ENCODE results near the gene SLC24A5. TPM values are rescaled to one million over a fixed set of nuclear protein-coding genes. Genes with fewer than 3 reads are reported as not detected.

The SLC24A5 gene
- total and polyA plus RNA-seq, 10 of the 15 experiments (the other 5 are each of a cell fraction or from before 2014, with no cell fraction given) = not detected

DNA sequence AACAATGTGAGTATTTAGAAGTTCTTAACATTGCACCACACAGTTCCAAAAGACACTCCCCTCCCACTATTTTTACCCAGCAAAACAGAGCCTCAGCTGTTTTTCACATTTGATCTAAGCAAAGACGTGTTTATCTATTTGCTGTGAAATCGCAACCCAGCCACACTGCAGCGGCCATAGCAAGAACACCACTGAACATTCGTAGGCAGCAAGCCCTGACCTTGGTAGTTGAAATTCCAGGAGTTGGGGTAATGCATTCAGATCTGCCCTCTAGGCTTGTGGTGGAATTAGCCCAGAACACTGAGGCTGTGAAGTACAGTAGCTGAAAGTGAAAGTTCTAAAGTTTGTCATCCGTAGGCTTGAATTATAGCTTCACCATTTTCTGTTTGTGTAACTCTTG lies 17.1 kb upstream of the SLC24A5 start:
- Histone ChIP-seq H3K4me1 (ENCODE audit: control insufficient read depth, insufficient read depth, low read length) (no peaks in the 10 kb centered on the region), H3K4me2 (ENCODE audit: control insufficient read depth, insufficient read depth) (no peak overlapping the region), H3K4me3 (no peak overlapping the region), H3K36me3 (ENCODE audit: control insufficient read depth in 2 of 2, insufficient read depth in 2 of 2, low read length in 1 of 2) (no peaks in the 10 kb centered on the region), H3K9ac (ENCODE audit: control insufficient read depth, insufficient read depth, low read length) (no peak overlapping the region), H3K27me3 (replicated peaks in 1 of 2; ENCODE audit: control insufficient read depth in 2 of 2, insufficient read depth in 2 of 2, low read length in 1 of 2) (no peaks in the 10 kb centered on the region), H2AFZ (ENCODE audit: control insufficient read depth, low read depth, low read length) (no peak overlapping the region), H4K20me1 (ENCODE audit: control insufficient read depth, insufficient read depth) (no peaks in the 10 kb centered on the region), H3K79me2 (ENCODE audit: control insufficient read depth, insufficient read depth, low read length) (no peaks in the 10 kb centered on the region), H3K9me3 (replicated peaks; ENCODE audit: control insufficient read depth, insufficient read depth, low read length) (no peaks in the 10 kb centered on the region), H3K27ac (ENCODE audit: control insufficient read depth, insufficient read depth) (no peak overlapping the region)
- ChIA-PET CTCF (no interaction called here), POLR2A (no interaction called here), RAD21 (ENCODE audit: unreplicated experiment) (no interaction called here), SMC1A (ENCODE audit: uncharacterized antibody, unreplicated experiment) (no interaction called here)
- intact Hi-C loops (cut with micrococcal nuclease; ENCODE audit: unreplicated experiment) (no loop called here), in situ Hi-C loops (cut with MboI) (no loop called here)
- no peak for DNase-seq (ENCODE audit: low read depth, low spot score)
- no peak for FAIRE-seq
- no TSS peak for BruUV-seq (replicated peaks)
- no peak for ATAC-seq
- 77% methylated on average over 5 of the region's 5 CpGs for WGBS (ENCODE audit: insufficient coverage, insufficient replicate concordance, low lambda C conversion rate, missing lambda C conversion rate)
- TF ChIP-seq ZBED1 (IDR thresholded peaks at IDR 0.05; ENCODE audit: borderline replicate concordance) (no peak), RUNX3 (IDR thresholded peaks at IDR 0.05; ENCODE audit: low read length) (no peak), CREM (IDR thresholded peaks at IDR 0.05; ENCODE audit: low read depth) (no peak), SPI1 (IDR thresholded peaks at IDR 0.05; ENCODE audit: borderline replicate concordance, insufficient read depth, low read depth, low read length) (no peak), MTA3 (IDR thresholded peaks at IDR 0.05; ENCODE audit: borderline replicate concordance, low read length) (no peak), BHLHE40 (IDR thresholded peaks at IDR 0.05; ENCODE audit: borderline replicate concordance in 1 of 2, low read depth in 2 of 2, low read length in 1 of 2) (no peak), ZSCAN29 (IDR thresholded peaks at IDR 0.05) (no peak), PAX8 (IDR thresholded peaks at IDR 0.05) (no peak), POU2F2 (IDR thresholded peaks at IDR 0.05; ENCODE audit: borderline replicate concordance, low read depth, low read length) (no peak), SUPT20H (IDR thresholded peaks at IDR 0.05; ENCODE audit: borderline replicate concordance, control insufficient read depth, low read depth, low read length) (no peak), EED (IDR thresholded peaks at IDR 0.05; ENCODE audit: low read depth) (no peak), PAX5 (IDR thresholded peaks at IDR 0.05; ENCODE audit: borderline replicate concordance, low read depth, low read length) (no peak)
- TF ChIP-seq, protein P1, sequence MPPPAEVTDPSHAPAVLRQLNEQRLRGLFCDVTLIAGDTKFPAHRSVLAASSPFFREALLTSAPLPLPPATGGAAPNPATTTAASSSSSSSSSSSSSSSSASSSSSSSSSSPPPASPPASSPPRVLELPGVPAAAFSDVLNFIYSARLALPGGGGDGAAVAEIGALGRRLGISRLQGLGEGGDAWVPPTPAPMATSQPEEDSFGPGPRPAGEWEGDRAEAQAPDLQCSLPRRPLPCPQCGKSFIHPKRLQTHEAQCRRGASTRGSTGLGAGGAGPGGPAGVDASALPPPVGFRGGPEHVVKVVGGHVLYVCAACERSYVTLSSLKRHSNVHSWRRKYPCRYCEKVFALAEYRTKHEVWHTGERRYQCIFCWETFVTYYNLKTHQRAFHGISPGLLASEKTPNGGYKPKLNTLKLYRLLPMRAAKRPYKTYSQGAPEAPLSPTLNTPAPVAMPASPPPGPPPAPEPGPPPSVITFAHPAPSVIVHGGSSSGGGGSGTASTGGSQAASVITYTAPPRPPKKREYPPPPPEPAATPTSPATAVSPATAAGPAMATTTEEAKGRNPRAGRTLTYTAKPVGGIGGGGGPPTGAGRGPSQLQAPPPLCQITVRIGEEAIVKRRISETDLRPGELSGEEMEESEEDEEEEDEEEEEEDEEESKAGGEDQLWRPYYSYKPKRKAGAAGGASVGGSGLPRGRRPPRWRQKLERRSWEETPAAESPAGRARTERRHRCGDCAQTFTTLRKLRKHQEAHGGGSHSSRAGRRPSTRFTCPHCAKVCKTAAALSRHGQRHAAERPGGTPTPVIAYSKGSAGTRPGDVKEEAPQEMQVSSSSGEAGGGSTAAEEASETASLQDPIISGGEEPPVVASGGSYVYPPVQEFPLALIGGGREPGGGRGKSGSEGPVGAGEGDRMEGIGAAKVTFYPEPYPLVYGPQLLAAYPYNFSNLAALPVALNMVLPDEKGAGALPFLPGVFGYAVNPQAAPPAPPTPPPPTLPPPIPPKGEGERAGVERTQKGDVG (CRISPR knock-in tag; IDR thresholded peaks at IDR 0.05) = no peak
- TF ChIP-seq, protein P2, sequence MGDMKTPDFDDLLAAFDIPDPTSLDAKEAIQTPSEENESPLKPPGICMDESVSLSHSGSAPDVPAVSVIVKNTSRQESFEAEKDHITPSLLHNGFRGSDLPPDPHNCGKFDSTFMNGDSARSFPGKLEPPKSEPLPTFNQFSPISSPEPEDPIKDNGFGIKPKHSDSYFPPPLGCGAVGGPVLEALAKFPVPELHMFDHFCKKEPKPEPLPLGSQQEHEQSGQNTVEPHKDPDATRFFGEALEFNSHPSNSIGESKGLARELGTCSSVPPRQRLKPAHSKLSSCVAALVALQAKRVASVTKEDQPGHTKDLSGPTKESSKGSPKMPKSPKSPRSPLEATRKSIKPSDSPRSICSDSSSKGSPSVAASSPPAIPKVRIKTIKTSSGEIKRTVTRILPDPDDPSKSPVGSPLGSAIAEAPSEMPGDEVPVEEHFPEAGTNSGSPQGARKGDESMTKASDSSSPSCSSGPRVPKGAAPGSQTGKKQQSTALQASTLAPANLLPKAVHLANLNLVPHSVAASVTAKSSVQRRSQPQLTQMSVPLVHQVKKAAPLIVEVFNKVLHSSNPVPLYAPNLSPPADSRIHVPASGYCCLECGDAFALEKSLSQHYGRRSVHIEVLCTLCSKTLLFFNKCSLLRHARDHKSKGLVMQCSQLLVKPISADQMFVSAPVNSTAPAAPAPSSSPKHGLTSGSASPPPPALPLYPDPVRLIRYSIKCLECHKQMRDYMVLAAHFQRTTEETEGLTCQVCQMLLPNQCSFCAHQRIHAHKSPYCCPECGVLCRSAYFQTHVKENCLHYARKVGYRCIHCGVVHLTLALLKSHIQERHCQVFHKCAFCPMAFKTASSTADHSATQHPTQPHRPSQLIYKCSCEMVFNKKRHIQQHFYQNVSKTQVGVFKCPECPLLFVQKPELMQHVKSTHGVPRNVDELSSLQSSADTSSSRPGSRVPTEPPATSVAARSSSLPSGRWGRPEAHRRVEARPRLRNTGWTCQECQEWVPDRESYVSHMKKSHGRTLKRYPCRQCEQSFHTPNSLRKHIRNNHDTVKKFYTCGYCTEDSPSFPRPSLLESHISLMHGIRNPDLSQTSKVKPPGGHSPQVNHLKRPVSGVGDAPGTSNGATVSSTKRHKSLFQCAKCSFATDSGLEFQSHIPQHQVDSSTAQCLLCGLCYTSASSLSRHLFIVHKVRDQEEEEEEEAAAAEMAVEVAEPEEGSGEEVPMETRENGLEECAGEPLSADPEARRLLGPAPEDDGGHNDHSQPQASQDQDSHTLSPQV (IDR thresholded peaks at IDR 0.05) = no peak
- TF ChIP-seq, protein P3, sequence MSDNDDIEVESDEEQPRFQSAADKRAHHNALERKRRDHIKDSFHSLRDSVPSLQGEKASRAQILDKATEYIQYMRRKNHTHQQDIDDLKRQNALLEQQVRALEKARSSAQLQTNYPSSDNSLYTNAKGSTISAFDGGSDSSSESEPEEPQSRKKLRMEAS (IDR thresholded peaks at IDR 0.05; ENCODE audit: low read depth, low read length) = no peak
- TF ChIP-seq, protein P4, sequence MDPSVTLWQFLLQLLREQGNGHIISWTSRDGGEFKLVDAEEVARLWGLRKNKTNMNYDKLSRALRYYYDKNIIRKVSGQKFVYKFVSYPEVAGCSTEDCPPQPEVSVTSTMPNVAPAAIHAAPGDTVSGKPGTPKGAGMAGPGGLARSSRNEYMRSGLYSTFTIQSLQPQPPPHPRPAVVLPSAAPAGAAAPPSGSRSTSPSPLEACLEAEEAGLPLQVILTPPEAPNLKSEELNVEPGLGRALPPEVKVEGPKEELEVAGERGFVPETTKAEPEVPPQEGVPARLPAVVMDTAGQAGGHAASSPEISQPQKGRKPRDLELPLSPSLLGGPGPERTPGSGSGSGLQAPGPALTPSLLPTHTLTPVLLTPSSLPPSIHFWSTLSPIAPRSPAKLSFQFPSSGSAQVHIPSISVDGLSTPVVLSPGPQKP (IDR thresholded peaks at IDR 0.05; ENCODE audit: low read depth, low read length) = no peak

All from GM12878 (cell line).